NCI-H2196 treated with DMSO at 0.1 percent for 48 hours (cell line): Measurements from ENCODE around the gene ITFG2.

ENCODE experiments used
- DNase-seq: peaks from one replicate; lab custom pipeline; 2025; ENCODE audit not compliant: unreplicated experiment; lab: John Stamatoyannopoulos, UW

ITFG2 gene

GRCh38 chr12:2794736-2795289 lies 17.7 kb upstream of the ITFG2 start, which contains the start of gene FKBP4:
FKBP4 (plus strand) TSS chr12:2794970; CDS start chr12:2795140, 170 bp downstream.
- DNase-seq, result peak; percentile 42

- no peak for DNase-seq
These were observed 16.9 kb upstream of the ITFG2 start for GRCh38 chr12:2795291-2796186.

- no peak for DNase-seq
These were observed 16.2 kb upstream of the ITFG2 start for GRCh38 chr12:2796187-2796666.

- DNase-seq, result no peak
These were observed 14.6 kb upstream of the ITFG2 start for GRCh38 chr12:2797721-2798418.

- no peak for DNase-seq
These were observed 12.4 kb upstream of the ITFG2 start for GRCh38 chr12:2800046-2800570.

GRCh38 chr12:2801044-2801783 lies 11.3 kb upstream of the ITFG2 start:
- no peak for DNase-seq

GRCh38 chr12:2803635-2804392 lies 8.7 kb upstream of the ITFG2 start:
- no peak for DNase-seq

- no peak for DNase-seq
These were observed 7.9 kb upstream of the ITFG2 start for GRCh38 chr12:2804393-2805142.

GRCh38 chr12:2805143-2805520 lies 7.3 kb upstream of the ITFG2 start:
- no peak for DNase-seq

GRCh38 chr12:2806700-2807099 lies 5.8 kb upstream of the ITFG2 start:
- no peak for DNase-seq

GRCh38 chr12:2811801-2812200 lies 667 bp upstream of the ITFG2 start:
- DNase-seq, result no peak

- DNase-seq, result peak; percentile 17
These were observed 1.0 kb downstream of the ITFG2 start for GRCh38 chr12:2813214-2814185.

- DNase-seq, result no peak
These were observed 7.3 kb downstream of the ITFG2 start for GRCh38 chr12:2819810-2820209.

GRCh38 chr12:2820432-2820831 lies 8.0 kb downstream of the ITFG2 start:
- no peak for DNase-seq

GRCh38 chr12:2823483-2823882 lies 11.0 kb downstream of the ITFG2 start:
- no peak for DNase-seq

- no peak for DNase-seq
These were observed 12.1 kb downstream of the ITFG2 start for GRCh38 chr12:2824541-2824940.

- DNase-seq, result no peak
These were observed 12.7 kb downstream of the ITFG2 start for GRCh38 chr12:2825132-2825531.

GRCh38 chr12:2826036-2826435 lies 13.6 kb downstream of the ITFG2 start:
- DNase-seq, result no peak
